ENCODE data around the gene C3orf20. TPM values are rescaled to one million over a fixed set of nuclear protein-coding genes. Genes with fewer than 3 reads are reported as not detected.

Gene C3orf20
- total and polyA plus RNA-seq, 2 of the 4 experiments (the other 2 are of a cell fraction) = not detected

DNA sequence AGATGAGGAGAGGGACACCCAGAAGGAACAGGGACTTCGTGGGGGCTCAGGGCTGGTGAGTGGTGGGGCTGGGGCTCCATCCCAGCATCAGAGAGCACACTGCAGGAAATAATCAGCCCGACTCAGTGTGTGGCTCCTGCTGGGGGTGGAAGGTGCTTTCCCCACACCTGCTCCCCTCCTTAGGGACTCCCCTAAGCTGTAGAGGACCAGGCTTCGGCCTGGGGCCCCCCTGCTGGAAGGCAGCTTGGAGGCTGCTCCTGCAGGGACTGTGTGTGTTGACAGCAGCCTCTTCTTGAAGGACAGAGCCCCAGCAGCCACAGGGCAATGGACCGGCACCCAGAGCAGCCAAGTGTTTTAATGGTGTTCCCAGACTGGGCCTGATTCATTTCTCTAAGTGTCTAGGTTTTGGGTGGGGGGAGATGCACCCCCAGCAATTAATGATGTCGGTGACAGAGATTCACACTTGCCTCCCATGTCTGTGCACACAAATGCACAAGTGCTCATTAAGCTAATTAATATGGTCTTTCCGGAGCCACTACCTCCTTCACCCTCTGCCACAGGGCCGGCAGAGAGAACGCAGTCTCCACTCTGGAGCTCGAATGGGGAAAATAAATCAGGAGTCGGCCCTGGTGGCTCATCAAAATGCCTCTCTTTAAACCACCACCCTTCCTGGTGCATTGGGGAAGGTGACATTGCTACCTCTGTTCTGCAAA lies 126.9 kb downstream of the C3orf20 start:
- no TSS peak for BruUV-seq (replicated peaks)
- POLR2A ChIA-PET (ENCODE audit: unreplicated experiment) = no interaction called here

More for the DNA sequence above, 126.9 kb downstream of the C3orf20 start:
- Histone ChIP-seq H2AK5ac (ENCODE audit: low read depth, low read length) (no peak overlapping the region), H3K14ac (replicated peaks; ENCODE audit: low read depth, low read length) (no peak overlapping the region), H3K18ac (ENCODE audit: low read depth, low read length) (no peak overlapping the region), H3K9me3 (ENCODE audit: control insufficient read depth, insufficient read depth, low read length) (no peaks in the 10 kb centered on the region), H4K91ac (ENCODE audit: insufficient read depth, low read depth, low read length) (no peak overlapping the region), H3K27ac (ENCODE audit: insufficient read depth, low read length) (no peak overlapping the region), H2AK9ac (replicated peaks; ENCODE audit: low read depth, low read length, poor library complexity) (no peak overlapping the region), H3K4me2 (ENCODE audit: low read depth, low read length) (no peak overlapping the region), H3K4me1 (ENCODE audit: control insufficient read depth, insufficient read depth, low read length) (no peaks in the 10 kb centered on the region), H3K36me3 (ENCODE audit: control insufficient read depth, insufficient read depth, low read length) (no peaks in the 10 kb centered on the region), H3K4ac (ENCODE audit: low read depth, low read length) (no peak overlapping the region), H3K4me3 (ENCODE audit: insufficient read depth, low read depth, low read length) (no peak overlapping the region), H3K56ac (ENCODE audit: extremely low read depth, insufficient read depth, low read length) (no peak overlapping the region), H2BK5ac (ENCODE audit: low read depth, low read length, poor library complexity, severe bottlenecking) (no peak overlapping the region), H3K27me3 (ENCODE audit: control insufficient read depth, insufficient read depth, low read length) (peaks cover 30% of the 10 kb centered on the region), H3K9ac (ENCODE audit: low read depth, low read length) (no peak overlapping the region), H2AFZ (replicated peaks; ENCODE audit: low read length, poor library complexity) (no peak overlapping the region), H3K79me1 (ENCODE audit: low read depth in 1 of 2, low read length in 2 of 2) (no peaks in the 10 kb centered on the region), H4K5ac (ENCODE audit: low read depth, low read length) (no peak overlapping the region), H2BK15ac (ENCODE audit: low read depth, low read length) (no peak overlapping the region), H3K9me1 (ENCODE audit: insufficient read depth, low read length) (no peaks in the 10 kb centered on the region), H3K23ac (ENCODE audit: low read depth, low read length) (no peak overlapping the region), H4K8ac (ENCODE audit: low read depth in 2 of 2, low read length in 2 of 2) (no peak overlapping the region), H2BK20ac (ENCODE audit: low read depth, low read length) (no peak overlapping the region), H4K20me1 (ENCODE audit: insufficient read depth, low read length) (no peaks in the 10 kb centered on the region), H2BK120ac (ENCODE audit: low read depth, low read length) (no peak overlapping the region)
- CTCF ChIA-PET = no interaction called here
- in situ Hi-C loops (cut with MboI; ENCODE audit: low sequenced_read_pairs) (no loop called here), intact Hi-C loops (cut with micrococcal nuclease) (no loop called here), dilution Hi-C loops (cut with HindIII; ENCODE audit: low sequenced_read_pairs, unreplicated experiment) (no loop called here)
- no CpG with 5 or more reads among the region's 10 CpGs for WGBS, 2 experiments (ENCODE audit: extremely low coverage in 2 of 2, insufficient read length in 1 of 2)
- no peak for ATAC-seq (ENCODE audit: low read depth)
- TF ChIP-seq MAZ (IDR thresholded peaks at IDR 0.05; ENCODE audit: borderline replicate concordance, low read depth, low read length) (no peak), NFE2L2 (IDR thresholded peaks at IDR 0.05; ENCODE audit: low read depth, low read length) (no peak), ELK1 (IDR thresholded peaks at IDR 0.05; ENCODE audit: borderline replicate concordance, low read depth, low read length) (no peak), CHD1 (IDR thresholded peaks at IDR 0.05; ENCODE audit: low read depth, low read length) (no peak), RFX5 (IDR thresholded peaks at IDR 0.05; ENCODE audit: low read depth, low read length) (no peak), BHLHE40 (IDR thresholded peaks at IDR 0.05; ENCODE audit: low read depth, low read length) (no peak), RAD21 (IDR thresholded peaks at IDR 0.05; ENCODE audit: low read length) (no peak), MXI1 (IDR thresholded peaks at IDR 0.05; ENCODE audit: borderline replicate concordance, low read depth, low read length) (no peak), USF2 (IDR thresholded peaks at IDR 0.05; ENCODE audit: low read depth, low read length) (no peak), SMC3 (IDR thresholded peaks at IDR 0.05; ENCODE audit: low read depth, low read length) (no peak), RCOR1 (IDR thresholded peaks at IDR 0.05; ENCODE audit: insufficient replicate concordance, low read length) (no peak), CEBPB (IDR thresholded peaks at IDR 0.05; ENCODE audit: low read depth, low read length) (no peak), MAFK (IDR thresholded peaks at IDR 0.05; ENCODE audit: low read depth, low read length) (no peak), POLR2A (IDR thresholded peaks at IDR 0.05; ENCODE audit: low read depth, low read length) (no peak), FOS (IDR thresholded peaks at IDR 0.05; ENCODE audit: low read depth, low read length) (no peak)
- TF ChIP-seq, protein P1, sequence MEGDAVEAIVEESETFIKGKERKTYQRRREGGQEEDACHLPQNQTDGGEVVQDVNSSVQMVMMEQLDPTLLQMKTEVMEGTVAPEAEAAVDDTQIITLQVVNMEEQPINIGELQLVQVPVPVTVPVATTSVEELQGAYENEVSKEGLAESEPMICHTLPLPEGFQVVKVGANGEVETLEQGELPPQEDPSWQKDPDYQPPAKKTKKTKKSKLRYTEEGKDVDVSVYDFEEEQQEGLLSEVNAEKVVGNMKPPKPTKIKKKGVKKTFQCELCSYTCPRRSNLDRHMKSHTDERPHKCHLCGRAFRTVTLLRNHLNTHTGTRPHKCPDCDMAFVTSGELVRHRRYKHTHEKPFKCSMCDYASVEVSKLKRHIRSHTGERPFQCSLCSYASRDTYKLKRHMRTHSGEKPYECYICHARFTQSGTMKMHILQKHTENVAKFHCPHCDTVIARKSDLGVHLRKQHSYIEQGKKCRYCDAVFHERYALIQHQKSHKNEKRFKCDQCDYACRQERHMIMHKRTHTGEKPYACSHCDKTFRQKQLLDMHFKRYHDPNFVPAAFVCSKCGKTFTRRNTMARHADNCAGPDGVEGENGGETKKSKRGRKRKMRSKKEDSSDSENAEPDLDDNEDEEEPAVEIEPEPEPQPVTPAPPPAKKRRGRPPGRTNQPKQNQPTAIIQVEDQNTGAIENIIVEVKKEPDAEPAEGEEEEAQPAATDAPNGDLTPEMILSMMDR (conservative IDR thresholded peaks at IDR 0.05; ENCODE audit: low read depth, low read length) = no peak
- DNase-seq = no peak
